Neural cell (in vitro differentiated cells): ENCODE data around the gene DGCR8. TPM values are rescaled to one million over a fixed set of nuclear protein-coding genes. Genes with fewer than 3 reads are reported as not detected.

Experiments
- H2AFZ ChIP-seq: fragments of 200-600, 300-800 bp; sonication (generic), shearing (Covaris generic); 2 replicates; pipeline ENCODE4 v1.6.0; 2014; ENCODE audit warnings: low read depth, mild to moderate bottlenecking, antibody characterized with exemption, low read length, moderate library complexity
- H3F3A ChIP-seq: fragments of 200-600 bp; shearing (Covaris generic); 2 replicates; pipeline ENCODE4 v1.6.1; 2016; ENCODE audit warnings: mild to moderate bottlenecking, moderate library complexity, mixed read lengths, antibody characterized with exemption, low read length; ENCODE audit not compliant: insufficient read depth, poor library complexity, severe bottlenecking
- H3K27ac ChIP-seq: fragments of 200-600, 300-800 bp; sonication (generic), shearing (Covaris generic); 2 replicates; pipeline ENCODE4 v1.5.1; 2014; ENCODE audit warnings: mild to moderate bottlenecking, low read length, moderate library complexity
- H3K27me3 ChIP-seq: fragments of 300-800, 200-600 bp; sonication (generic), shearing (Covaris generic); 2 replicates; pipeline ENCODE4 v1.6.0; 2014; ENCODE audit warnings: mild to moderate bottlenecking, low read depth, low read length, moderate library complexity; ENCODE audit not compliant: insufficient read depth
- H3K36me3 ChIP-seq: fragments of 300-800, 200-600 bp; sonication (generic), shearing (Covaris generic); 2 replicates; pipeline ENCODE4 v1.5.1; 2014; ENCODE audit warnings: mild to moderate bottlenecking, antibody characterized with exemption, low read length, moderate library complexity; ENCODE audit not compliant: insufficient read depth
- H3K4me2 ChIP-seq: fragments of 300-800, 200-600 bp; sonication (generic), shearing (Covaris generic); 2 replicates; pipeline ENCODE4 v1.6.0; 2014; ENCODE audit warnings: mild to moderate bottlenecking, low read length
- H3K4me3 ChIP-seq: fragments of 300-800, 200-600 bp; sonication (generic), shearing (Covaris generic); 2 replicates; pipeline ENCODE4 v1.5.1; 2014; ENCODE audit warnings: mild to moderate bottlenecking, low read length, moderate library complexity
- H3K79me2 ChIP-seq: fragments of 200-600 bp; shearing (Covaris generic); replicated peaks from 2 replicates; pipeline ENCODE4 v1.6.0; 2014; ENCODE audit warnings: mild to moderate bottlenecking, low read length, moderate library complexity; ENCODE audit not compliant: insufficient read depth
- H3K9ac ChIP-seq: fragments of 300-800, 200-600 bp; sonication (generic), shearing (Covaris generic); 2 replicates; pipeline ENCODE4 v1.6.1; 2016; ENCODE audit warnings: mild to moderate bottlenecking, low read length, mixed read lengths
- H3K9me2 ChIP-seq: fragments of 200-600 bp; shearing (Covaris generic); 2 replicates; pipeline ENCODE4 v1.6.1; 2016; ENCODE audit warnings: mild to moderate bottlenecking, low read length, mixed read lengths; ENCODE audit not compliant: insufficient read depth
- H3K9me3 ChIP-seq: fragments of 200-600, 300-800 bp; sonication (generic), shearing (Covaris generic); 2 replicates; pipeline ENCODE4 v1.6.1; 2016; ENCODE audit warnings: mild to moderate bottlenecking, mixed run types, low read length, moderate library complexity, mixed read lengths
- H4K20me1 ChIP-seq: fragments of 200-600 bp; shearing (Covaris generic); 2 replicates; pipeline ENCODE4 v1.6.1; 2016; ENCODE audit warnings: mild to moderate bottlenecking, mixed run types; ENCODE audit not compliant: insufficient read depth
- EP300 ChIP-seq: fragments of 450-650 bp; conservative IDR thresholded peaks from 2 replicates; pipeline ENCODE4 v1.6.1; 2014; ENCODE audit warnings: antibody characterized with exemption, mild to moderate bottlenecking, moderate library complexity; ENCODE audit not compliant: poor library complexity, severe bottlenecking
- EZH2 ChIP-seq: fragments of 200-600, 300-800 bp; shearing (Covaris generic), sonication (generic); IDR thresholded peaks from 2 replicates; pipeline ENCODE4 v1.6.1; 2014; ENCODE audit warnings: antibody characterized with exemption, low read length, borderline replicate concordance, mild to moderate bottlenecking; ENCODE audit not compliant: insufficient read depth, poor library complexity, severe bottlenecking
- MXI1 ChIP-seq: fragments of 450-650 bp; conservative IDR thresholded peaks from 2 replicates; pipeline ENCODE4 v1.6.1; 2014; ENCODE audit warnings: antibody characterized with exemption, mild to moderate bottlenecking; ENCODE audit not compliant: poor library complexity, severe bottlenecking
- POLR2AphosphoS5 ChIP-seq: IDR thresholded peaks from 2 replicates; pipeline ENCODE4 v1.6.1; 2012
- RAD21 ChIP-seq: fragments of 450-650 bp; conservative IDR thresholded peaks from 2 replicates; pipeline ENCODE4 v1.6.1; 2014; ENCODE audit warnings: antibody characterized with exemption, mild to moderate bottlenecking, moderate library complexity
- REST ChIP-seq: IDR thresholded peaks from 2 replicates; pipeline ENCODE4 v1.6.1; 2012; ENCODE audit warnings: borderline replicate concordance
- SMC3 ChIP-seq: fragments of 450-650 bp; conservative IDR thresholded peaks from 2 replicates; pipeline ENCODE4 v1.6.1; 2014; ENCODE audit warnings: antibody characterized with exemption, mild to moderate bottlenecking, moderate library complexity; ENCODE audit not compliant: poor library complexity
- TAF1 ChIP-seq: IDR thresholded peaks from 2 replicates; pipeline ENCODE4 v1.6.1; 2012; ENCODE audit warnings: low read depth
- polyA plus RNA-seq: library from polyadenylated mRNA; depleted of rRNA; stranded (reverse); fragments of >200 nt; gene quantifications from 2 replicates; pipeline ENCODE4 v1.2.3, GENCODE V29; 2014
- TF ChIP-seq, protein P1 (sequence below): fragments of 450-650 bp; IDR thresholded peaks from 2 replicates; pipeline ENCODE4 v1.5.1; 2014; ENCODE audit warnings: antibody characterized with exemption, mild to moderate bottlenecking, moderate library complexity; ENCODE audit not compliant: poor library complexity, severe bottlenecking

DGCR8 gene
- polyA plus RNA-seq, 1 donor from 2014 or later, result 48.9 TPM

DNA sequence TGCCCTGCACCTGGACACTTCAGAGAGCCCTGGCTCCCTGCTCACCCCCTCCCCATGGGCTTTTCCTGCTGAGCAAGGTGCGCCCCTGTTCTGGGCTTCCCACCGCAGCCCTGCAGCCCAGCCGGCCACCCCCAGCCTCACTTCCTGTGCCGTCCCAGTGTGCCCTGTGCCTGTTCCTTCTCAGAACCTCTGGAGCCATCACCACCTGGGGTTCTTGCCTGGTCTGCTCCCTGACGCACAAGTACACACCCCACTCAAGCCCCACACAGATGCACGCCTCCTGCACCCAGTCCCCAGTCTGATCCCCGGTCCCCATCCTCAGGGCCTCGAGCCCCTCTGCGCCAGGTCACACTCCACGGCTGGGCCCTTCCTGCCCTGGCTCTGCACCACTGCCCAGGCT lies 23.9 kb upstream of the DGCR8 start:
- Histone ChIP-seq H3K9me3 (no peaks in the 10 kb centered on the region), H3K27me3 (no peaks in the 10 kb centered on the region), H3K9ac (no peak overlapping the region), H3K9me2 (no peaks in the 10 kb centered on the region), H3K79me2 (no peaks in the 10 kb centered on the region), H2AFZ (no peak overlapping the region), H3F3A (no peaks in the 10 kb centered on the region), H4K20me1 (no peaks in the 10 kb centered on the region), H3K4me3 (no peak overlapping the region), H3K36me3 (no peaks in the 10 kb centered on the region), H3K27ac (no peak overlapping the region), H3K4me2 (no peak overlapping the region)
- TF ChIP-seq, protein P1, sequence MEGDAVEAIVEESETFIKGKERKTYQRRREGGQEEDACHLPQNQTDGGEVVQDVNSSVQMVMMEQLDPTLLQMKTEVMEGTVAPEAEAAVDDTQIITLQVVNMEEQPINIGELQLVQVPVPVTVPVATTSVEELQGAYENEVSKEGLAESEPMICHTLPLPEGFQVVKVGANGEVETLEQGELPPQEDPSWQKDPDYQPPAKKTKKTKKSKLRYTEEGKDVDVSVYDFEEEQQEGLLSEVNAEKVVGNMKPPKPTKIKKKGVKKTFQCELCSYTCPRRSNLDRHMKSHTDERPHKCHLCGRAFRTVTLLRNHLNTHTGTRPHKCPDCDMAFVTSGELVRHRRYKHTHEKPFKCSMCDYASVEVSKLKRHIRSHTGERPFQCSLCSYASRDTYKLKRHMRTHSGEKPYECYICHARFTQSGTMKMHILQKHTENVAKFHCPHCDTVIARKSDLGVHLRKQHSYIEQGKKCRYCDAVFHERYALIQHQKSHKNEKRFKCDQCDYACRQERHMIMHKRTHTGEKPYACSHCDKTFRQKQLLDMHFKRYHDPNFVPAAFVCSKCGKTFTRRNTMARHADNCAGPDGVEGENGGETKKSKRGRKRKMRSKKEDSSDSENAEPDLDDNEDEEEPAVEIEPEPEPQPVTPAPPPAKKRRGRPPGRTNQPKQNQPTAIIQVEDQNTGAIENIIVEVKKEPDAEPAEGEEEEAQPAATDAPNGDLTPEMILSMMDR, result no peak
- TF ChIP-seq EZH2 (no peak), MXI1 (no peak), REST (no peak), EP300 (no peak), RAD21 (no peak), SMC3 (no peak), POLR2AphosphoS5 (no peak), TAF1 (no peak)

DNA sequence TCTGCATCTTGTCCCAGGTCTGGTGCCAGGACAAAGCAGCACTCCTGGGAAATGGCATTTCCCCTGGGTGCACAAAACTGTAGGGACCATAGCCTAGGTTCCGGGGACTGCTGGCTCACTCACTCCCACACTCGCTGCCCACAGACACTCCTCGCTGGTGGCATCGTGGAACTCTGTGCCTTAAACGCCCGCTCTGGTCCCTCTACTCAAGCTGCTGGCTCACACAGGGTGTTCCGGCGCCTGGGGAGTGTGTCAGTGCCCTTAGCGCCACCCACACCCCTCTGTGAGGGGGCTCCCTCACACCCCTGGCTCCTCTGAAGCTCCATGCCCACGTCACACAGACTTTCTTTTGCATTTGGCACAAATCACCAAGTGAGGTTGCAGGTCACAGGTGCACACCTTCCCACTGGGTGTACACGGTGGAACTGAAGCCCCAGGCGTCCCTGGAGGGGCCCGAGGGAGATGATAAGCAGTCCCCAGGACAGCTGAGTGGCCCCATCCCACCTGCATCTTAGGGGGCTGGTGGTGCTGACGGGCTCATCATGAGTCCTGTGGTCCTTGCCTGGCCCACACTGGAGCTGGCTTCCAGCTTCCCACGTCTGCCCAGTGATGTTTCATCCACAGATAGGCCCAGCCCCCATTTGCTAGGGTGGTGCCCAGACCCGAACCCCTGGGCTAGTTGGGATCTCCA lies 23.2 kb upstream of the DGCR8 start:
- Histone ChIP-seq H3K36me3 (no peaks in the 10 kb centered on the region), H3K9me2 (no peaks in the 10 kb centered on the region), H3K79me2 (no peaks in the 10 kb centered on the region), H3K9me3 (no peaks in the 10 kb centered on the region), H3K27ac (no peak overlapping the region), H2AFZ (no peak overlapping the region), H3K4me3 (no peak overlapping the region), H3K4me2 (no peak overlapping the region), H4K20me1 (no peaks in the 10 kb centered on the region), H3F3A (no peaks in the 10 kb centered on the region), H3K27me3 (no peaks in the 10 kb centered on the region), H3K9ac (no peak overlapping the region)
- TF ChIP-seq, protein P1, result no peak
- no peak for TF ChIP-seq MXI1
- no peak for TF ChIP-seq REST
- no peak for TF ChIP-seq TAF1
- no peak for TF ChIP-seq EP300
- no peak for TF ChIP-seq RAD21
- no peak for TF ChIP-seq POLR2AphosphoS5
- TF ChIP-seq EZH2, result no peak
- TF ChIP-seq SMC3, result no peak
